ENCODE data around the gene TMEM98. TPM values are rescaled to one million over a fixed set of nuclear protein-coding genes. Genes with fewer than 3 reads are reported as not detected.
"Not testable (repeated sequence)": the region's sequence is repeated elsewhere in the genome, so short reads cannot be mapped to it uniquely, and the experiment has no call there.

The TMEM98 gene
- 36.9 and 52.5 TPM in 2 replicates for total RNA-seq (2014; rRNA removed; shearing (Covaris generic))

GRCh38 chr17:32927724-32928585, at the start of gene TMEM98:
Gene TMEM98 (plus strand): TSS chr17:32928153. CDS start chr17:32931529, 3,376 bp downstream.
- peak; percentile 20 for DNase-seq (ENCODE audit: low read depth)

GRCh38 chr17:32878211-32878610, 49.7 kb upstream of the TMEM98 start:
- peak; percentile 53 for DNase-seq (ENCODE audit: low read depth)

GRCh38 chr17:32879134-32879533, 48.8 kb upstream of the TMEM98 start:
- no peak for DNase-seq (ENCODE audit: low read depth)

- no peak for DNase-seq (ENCODE audit: low read depth)
These were observed 47.1 kb upstream of the TMEM98 start for GRCh38 chr17:32880671-32881453.

GRCh38 chr17:32882029-32882428, 45.9 kb upstream of the TMEM98 start:
- no peak for DNase-seq (ENCODE audit: low read depth)

- peak; percentile 69 for DNase-seq (ENCODE audit: low read depth)
These were observed 45.2 kb upstream of the TMEM98 start for GRCh38 chr17:32882734-32883133.

- not testable (repeated sequence) for DNase-seq (ENCODE audit: low read depth)
These were observed 41.0 kb upstream of the TMEM98 start for GRCh38 chr17:32886951-32887350.

- DNase-seq (ENCODE audit: low read depth), result not testable (repeated sequence)
These were observed 40.5 kb upstream of the TMEM98 start for GRCh38 chr17:32887410-32887809.

- DNase-seq (ENCODE audit: low read depth), result no peak
These were observed 33.7 kb upstream of the TMEM98 start for GRCh38 chr17:32894245-32894644.

- DNase-seq (ENCODE audit: low read depth), result no peak
These were observed 31.2 kb upstream of the TMEM98 start for GRCh38 chr17:32896647-32897258.

- DNase-seq (ENCODE audit: low read depth), result no peak
These were observed 28.5 kb upstream of the TMEM98 start for GRCh38 chr17:32899236-32900013.

GRCh38 chr17:32901743-32902142, 26.2 kb upstream of the TMEM98 start:
- no peak for DNase-seq (ENCODE audit: low read depth)

- DNase-seq (ENCODE audit: low read depth), result no peak
These were observed 23.9 kb upstream of the TMEM98 start for GRCh38 chr17:32903774-32904673.

GRCh38 chr17:32904891-32905290, 23.1 kb upstream of the TMEM98 start:
- no peak for DNase-seq (ENCODE audit: low read depth)

- no peak for DNase-seq (ENCODE audit: low read depth)
These were observed 20.4 kb upstream of the TMEM98 start for GRCh38 chr17:32907583-32907982.

- DNase-seq (ENCODE audit: low read depth), result peak; percentile 76
These were observed 18.1 kb upstream of the TMEM98 start for GRCh38 chr17:32909787-32910369.

- no peak for DNase-seq (ENCODE audit: low read depth)
These were observed 17.2 kb upstream of the TMEM98 start for GRCh38 chr17:32910769-32911168.

- peak; percentile 82 for DNase-seq (ENCODE audit: low read depth)
These were observed 15.6 kb upstream of the TMEM98 start for GRCh38 chr17:32912218-32912897.

- DNase-seq (ENCODE audit: low read depth), result no peak
These were observed 14.4 kb upstream of the TMEM98 start for GRCh38 chr17:32913593-32913992.
